NCI-H2227 (cell line): ENCODE data around the gene NUSAP1.
A peak's percentile ranks its signal among the peaks of the same experiment; 100 is the strongest.
"Not testable (repeated sequence)": the region's sequence is repeated elsewhere in the genome, so short reads cannot be mapped to it uniquely, and the experiment has no call there.

ENCODE experiments used
- DNase-seq: peaks from one replicate; lab custom pipeline; 2025; ENCODE audit not compliant: unreplicated experiment; lab: John Stamatoyannopoulos, UW

Gene NUSAP1

DNA sequence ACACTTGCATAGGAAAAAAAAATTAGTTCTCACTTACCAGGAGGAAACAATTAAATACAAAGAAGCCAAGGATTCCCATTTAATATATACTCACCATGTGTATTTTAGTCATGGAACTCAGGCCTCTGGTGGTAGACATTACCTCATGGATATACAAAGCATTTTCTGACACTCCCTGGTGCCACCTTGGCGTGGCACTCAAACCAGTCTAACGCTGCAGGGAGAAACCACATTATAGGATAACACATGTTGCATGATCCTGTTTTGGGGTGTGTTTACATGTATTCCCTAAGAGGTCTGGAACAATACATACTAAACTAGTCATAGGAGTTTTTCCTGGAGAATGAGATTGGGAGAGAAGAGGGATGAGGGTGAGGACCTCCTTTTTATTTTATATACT, 78.3 kb downstream of the NUSAP1 start:
- DNase-seq, result no peak

DNA sequence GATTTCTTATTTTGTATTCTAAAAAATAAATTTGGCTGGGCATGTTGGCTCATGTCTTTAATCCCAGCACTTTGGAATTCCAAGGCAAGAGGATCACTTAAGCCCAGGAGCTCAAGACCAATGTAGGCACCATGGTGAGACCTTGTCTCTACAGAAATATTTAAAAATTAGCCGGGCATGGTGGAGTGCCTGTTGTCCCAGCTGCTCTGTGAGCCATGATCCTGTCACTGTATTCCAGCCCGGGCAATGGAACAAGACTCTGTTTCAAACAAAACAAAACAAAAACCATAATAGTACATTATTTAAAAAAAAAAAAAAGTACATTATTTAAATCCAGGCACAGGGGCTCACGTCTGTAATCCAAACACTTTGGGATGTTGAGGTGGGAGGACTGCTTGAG, 78.8 kb downstream of the NUSAP1 start:
- DNase-seq, result no peak

DNA sequence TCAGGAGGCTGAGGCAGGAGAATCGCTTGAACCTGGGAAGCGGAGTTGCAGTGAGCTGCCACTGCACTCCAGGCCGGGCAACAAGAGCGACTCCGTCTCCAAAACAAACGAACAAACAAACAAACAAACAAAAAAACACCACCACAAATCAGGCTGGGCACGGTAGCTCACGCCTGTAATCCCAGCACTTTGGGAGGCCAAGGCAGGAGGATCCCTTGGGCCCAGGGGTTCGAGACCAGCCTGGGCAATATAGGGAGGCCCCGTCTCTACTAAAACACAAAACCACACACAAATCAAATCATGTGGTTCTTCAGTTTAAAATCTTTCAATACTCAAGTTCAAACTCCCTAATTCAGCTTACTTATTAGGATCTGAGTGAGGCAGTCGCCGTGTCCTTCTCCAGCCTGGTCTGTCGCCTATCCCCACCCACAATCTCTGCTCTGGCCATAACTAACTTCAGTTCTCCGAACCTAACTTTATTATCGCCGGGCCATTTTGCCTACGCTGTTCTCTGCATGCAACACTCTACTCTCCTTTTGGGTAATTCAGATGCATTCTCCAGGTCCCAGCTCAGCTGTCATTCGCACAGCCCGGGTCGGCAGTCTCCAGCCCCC, 83.6 kb downstream of the NUSAP1 start:
- DNase-seq, result no peak

DNA sequence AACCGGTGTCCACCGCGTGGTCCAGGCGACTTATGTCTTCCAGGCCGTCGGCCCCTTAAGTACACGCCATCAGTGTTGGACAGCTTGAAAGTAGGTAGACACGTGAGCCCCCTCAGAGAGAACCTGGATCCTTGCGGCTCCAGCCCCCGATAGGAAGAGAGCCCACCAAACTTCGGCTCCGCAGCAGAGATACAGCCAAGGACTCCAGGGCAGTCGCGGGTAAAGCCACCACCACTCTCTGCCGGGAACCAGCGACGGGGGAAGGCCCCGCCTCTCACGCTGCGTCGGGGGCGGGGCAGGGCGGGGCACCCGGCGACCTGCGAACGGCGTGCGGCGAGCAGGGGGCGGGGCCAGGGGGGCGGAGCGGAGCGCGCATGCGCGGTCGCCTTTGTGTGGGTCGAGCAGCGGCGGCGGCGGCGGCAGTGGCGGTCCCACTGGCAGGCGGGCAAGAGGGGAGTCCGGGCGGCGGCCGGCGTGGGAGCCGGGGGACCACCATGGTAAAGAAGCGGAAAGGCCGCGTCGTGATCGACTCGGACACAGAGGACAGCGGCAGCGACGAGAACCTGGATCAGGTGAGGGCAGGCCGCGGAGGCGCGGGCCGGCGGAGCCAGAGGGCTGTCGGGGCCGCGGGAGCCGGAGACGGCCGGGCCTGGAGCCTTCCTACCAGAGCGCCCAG, 84.2 kb downstream of the NUSAP1 start, which contains the start of gene RTF1:
TSS of gene RTF1 (plus strand) at position 354 of the 676 bp plus-strand sequence. CDS start at position 375, 21 bp downstream.
- DNase-seq, result peak; percentile 89

DNA sequence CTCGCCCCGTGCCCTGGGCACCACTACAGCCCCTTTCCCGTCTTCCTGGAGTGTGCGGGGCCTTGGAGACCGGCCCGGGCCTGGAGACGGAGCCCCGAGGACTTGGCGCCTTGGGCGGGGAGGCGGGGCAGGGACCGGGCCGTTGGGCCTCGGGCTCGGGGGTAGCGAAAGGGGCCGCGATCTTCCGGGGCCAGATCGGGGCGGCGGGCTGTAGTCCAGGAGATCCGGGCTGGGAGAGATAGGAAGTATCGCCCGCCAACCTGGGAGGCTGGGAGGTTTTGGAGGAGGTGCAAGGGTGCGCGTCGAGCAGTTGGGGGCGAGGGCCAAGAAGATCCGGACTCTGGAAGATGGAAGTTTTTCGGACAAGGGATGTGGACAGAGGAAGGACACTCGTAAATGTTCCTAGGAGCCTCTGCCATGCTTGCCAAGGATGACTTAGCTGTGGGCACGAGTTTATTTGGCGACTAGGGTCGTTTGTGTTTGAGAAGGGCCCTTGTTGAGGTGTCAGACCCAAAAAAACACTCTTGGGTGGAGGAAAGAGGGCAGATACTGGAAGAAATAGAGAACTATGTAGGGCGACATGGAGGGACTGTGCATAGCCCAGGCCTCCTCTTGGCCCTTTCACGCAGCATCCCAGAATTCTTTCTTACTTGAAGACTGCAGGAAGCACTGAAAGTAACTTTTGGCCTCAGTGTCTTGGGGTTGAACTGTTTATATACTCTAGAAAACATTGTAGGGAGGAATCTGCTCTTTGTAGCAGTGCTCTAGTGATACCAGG, 84.9 kb downstream of the NUSAP1 start:
- no peak for DNase-seq

DNA sequence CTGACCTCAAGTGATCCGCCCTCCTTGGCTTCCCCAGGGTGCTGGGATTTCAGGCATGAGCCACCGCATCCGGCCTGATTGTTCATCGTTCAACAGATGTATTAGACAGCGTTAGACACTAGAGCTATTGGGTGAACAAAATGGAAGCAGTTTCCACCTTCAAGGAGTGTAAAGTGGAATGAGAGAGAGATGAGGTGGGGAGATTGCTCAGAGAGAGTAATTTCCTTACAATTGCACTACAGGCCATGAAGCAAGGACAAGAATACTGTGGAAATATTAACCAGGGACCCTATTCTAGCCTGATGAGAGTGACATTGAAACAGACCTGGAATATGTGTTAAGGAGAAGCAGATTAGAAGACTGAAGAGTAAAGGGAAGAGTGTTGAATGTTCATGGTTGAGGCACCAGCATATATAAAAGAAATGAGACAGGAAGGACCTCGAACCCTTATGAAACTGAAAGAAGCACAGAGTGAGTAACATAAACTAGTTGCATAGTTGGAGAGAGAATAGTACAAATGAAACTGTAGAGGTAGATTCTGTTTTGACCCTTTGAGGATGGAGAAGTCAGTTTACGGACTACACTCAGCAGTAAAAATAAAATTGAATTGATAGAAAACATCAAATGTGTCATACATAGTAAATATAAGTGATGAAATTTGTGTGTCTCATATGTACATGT, 91.4 kb downstream of the NUSAP1 start:
- DNase-seq, result no peak

DNA sequence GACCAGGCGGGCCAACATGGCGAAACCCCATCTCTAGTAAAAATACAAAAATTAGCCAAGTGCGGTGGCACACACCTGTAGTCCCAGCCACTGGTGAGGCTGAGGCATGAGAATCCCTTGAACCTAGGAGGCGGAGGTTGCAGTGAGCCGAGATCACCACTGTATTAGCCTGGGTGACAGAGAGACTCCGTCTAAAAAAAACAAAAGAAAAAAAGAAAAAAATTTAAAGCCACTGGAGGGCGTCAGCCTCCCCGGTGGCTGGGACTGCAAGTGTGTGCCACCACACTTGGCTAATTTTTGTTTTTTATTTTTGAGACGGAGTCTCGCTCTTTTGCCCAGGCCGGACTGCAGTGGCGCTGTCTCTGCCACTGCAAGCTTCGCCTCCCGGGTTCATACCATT, 92.1 kb downstream of the NUSAP1 start:
- DNase-seq, result no peak

DNA sequence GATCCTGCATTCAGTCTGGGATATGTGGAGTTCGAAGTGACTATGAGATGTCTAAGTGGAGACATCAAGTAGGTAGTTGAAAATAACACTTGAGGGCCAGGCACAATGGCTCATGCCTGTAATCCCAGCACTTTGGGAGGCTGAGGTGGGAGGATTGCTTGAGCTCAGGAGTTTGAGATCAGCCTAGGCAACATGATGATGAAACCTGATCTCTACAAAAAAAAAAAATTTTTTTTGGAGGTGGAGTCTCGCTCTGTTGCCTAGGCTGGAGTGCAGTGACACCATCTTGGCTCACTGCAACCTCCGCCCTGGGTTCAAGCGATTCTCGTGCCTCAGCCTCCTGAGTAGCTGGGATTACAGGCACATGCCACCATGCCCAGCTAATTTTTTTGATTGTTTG, 93.2 kb downstream of the NUSAP1 start:
- DNase-seq, result not testable (repeated sequence)

DNA sequence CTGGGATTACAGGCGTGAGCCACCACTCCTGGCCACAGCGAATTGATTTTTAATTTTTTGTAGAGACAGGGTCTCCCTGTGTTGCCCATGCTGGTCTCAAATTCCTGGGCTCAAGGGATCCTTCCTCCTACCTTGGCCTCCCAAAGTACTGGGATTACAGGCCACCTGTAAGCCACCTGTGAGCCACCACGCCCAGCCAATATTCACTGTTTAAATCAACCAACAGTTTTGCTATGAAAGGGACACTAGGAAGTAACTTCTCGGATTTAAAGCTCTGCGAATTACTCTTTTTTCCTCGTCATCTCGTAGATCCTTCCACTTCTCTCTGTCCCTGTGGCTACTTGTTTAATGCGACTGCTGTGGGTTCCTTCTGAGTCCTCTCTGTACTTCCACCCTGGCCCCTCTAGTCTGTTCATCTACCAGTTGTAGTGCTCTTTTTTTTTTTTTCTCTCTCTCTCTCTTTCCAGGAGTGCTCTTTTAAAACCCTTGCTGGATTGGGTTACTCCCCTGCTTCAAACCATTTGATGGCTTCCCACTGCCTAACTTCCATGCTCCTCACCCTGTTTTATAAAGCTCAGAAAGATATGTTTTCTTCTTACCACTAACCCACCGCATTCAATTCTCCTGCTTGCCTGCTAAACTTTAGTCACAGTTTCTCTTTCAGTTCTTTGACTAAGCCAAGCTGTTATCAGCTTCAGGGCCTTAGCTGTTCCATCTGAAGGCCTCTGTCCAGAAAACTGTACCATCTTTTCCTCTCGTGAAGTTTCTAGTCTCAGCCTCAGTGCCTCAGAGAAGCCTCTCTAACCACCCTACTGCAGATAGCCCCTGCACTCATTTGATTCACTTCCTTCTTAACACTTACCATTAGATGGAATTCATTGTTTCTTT, 96.6 kb downstream of the NUSAP1 start:
- no peak for DNase-seq
